ENCODE data around the gene ANKS6. TPM values are rescaled to one million over a fixed set of nuclear protein-coding genes. Genes with fewer than 3 reads are reported as not detected.

Gene ANKS6
- total RNA-seq, 1 experiment from 2014 or later, result 46.3 TPM

- no peak for DNase-seq
- H3K27ac ChIP-seq (ENCODE audit: insufficient read length, low read depth, low read length), result no peak overlapping the region
- no peak overlapping the region for H3K14ac ChIP-seq (ENCODE audit: insufficient read depth, low read length)
- no peaks in the 10 kb centered on the region for H3K9me3 ChIP-seq (ENCODE audit: control insufficient read depth, low read depth, low read length)
- Mint-ChIP-seq H3K27ac (peak overlapping the region in 1 of 3 experiments; percentile 30; a peak in 1 of 7 replicates), H3K4me3 (no peak overlapping the region), H3K9me3 (no peaks in the 10 kb centered on the region; a peak in 3 of 5 replicates), H3K36me3 (ENCODE audit: insufficient read depth in 1 of 3, low read depth in 3 of 3) (peaks cover 10 to 29% (median 27%) of the 10 kb centered on the region in 3 experiments), H3K4me1 (no peaks in the 10 kb centered on the region), H3K27me3 (ENCODE audit: low read depth) (peaks cover 2% of the 10 kb centered on the region; the same call in 1 of the 2 replicates)
- no peaks in the 10 kb centered on the region for H3K27me3 ChIP-seq (ENCODE audit: insufficient read depth, low read length)
- no peak overlapping the region for H4K8ac ChIP-seq (replicated peaks; ENCODE audit: insufficient read length, low read depth, low read length)
- no peak overlapping the region for H3T11ph ChIP-seq (ENCODE audit: low read length)
- H4K91ac ChIP-seq (ENCODE audit: insufficient read length, low read depth, low read length), result no peak overlapping the region
- no peak overlapping the region for H2BK15ac ChIP-seq (ENCODE audit: low read depth, low read length)
- H3K4me1 ChIP-seq (ENCODE audit: insufficient read depth, low read length), result no peaks in the 10 kb centered on the region
- no peaks in the 10 kb centered on the region for H3K79me1 ChIP-seq (ENCODE audit: insufficient read depth, low read depth, low read length, poor library complexity, severe bottlenecking)
- no peak overlapping the region for H3K4me2 ChIP-seq (ENCODE audit: insufficient read depth, insufficient read length, low read length)
- no peak overlapping the region for H3K23ac ChIP-seq (ENCODE audit: insufficient read length, low read depth, low read length)
- H4K5ac ChIP-seq (ENCODE audit: insufficient read length, low read depth, low read length), result no peak overlapping the region
- no peaks in the 10 kb centered on the region for H3K23me2 ChIP-seq (ENCODE audit: insufficient read length, low read depth, low read length, poor library complexity, severe bottlenecking)
- no peak overlapping the region for H2BK120ac ChIP-seq (ENCODE audit: low read depth, low read length, poor library complexity, severe bottlenecking)
- no peak overlapping the region for H3K56ac ChIP-seq (ENCODE audit: insufficient read length, low read depth, low read length)
- H4K20me1 ChIP-seq (ENCODE audit: control insufficient read depth, insufficient read depth, insufficient read length), result no peaks in the 10 kb centered on the region
- H3K4ac ChIP-seq (ENCODE audit: low read depth, low read length), result no peak overlapping the region
- no peaks in the 10 kb centered on the region for H3K79me2 ChIP-seq (ENCODE audit: insufficient read depth, low read length)
- H2BK20ac ChIP-seq (ENCODE audit: low read depth, low read length, poor library complexity, severe bottlenecking), result no peak overlapping the region
- no peak overlapping the region for H2BK12ac ChIP-seq (ENCODE audit: insufficient read length, low read depth, low read length)
- no peak overlapping the region for H3K18ac ChIP-seq (ENCODE audit: insufficient read length, low read depth, low read length)
- no peak for TF ChIP-seq CTCF (conservative IDR thresholded peaks at IDR 0.05)
- no peak overlapping the region for H2AK5ac ChIP-seq (ENCODE audit: insufficient read length, low read length)
- H2AFZ ChIP-seq (ENCODE audit: low read length), result no peak overlapping the region
- no peak overlapping the region for H3K9ac ChIP-seq (ENCODE audit: extremely low read depth, insufficient read length, low read length)
- no peak overlapping the region for H2BK5ac ChIP-seq (ENCODE audit: insufficient read length, low read length)
- WGBS (ENCODE audit: extremely low coverage, insufficient read length, low lambda C conversion rate), result no CpG with 5 or more reads among the region's 2 CpGs
Measured at GRCh38 chr9:98821831-98822230, 25.5 kb upstream of the ANKS6 start.
